RKO (cell line): ENCODE measurements around the gene NRK.
"Not testable (repeated sequence)": the region's sequence is repeated elsewhere in the genome, so short reads cannot be mapped to it uniquely, and the experiment has no call there.

Experiments used
- DNase-seq: peaks from one replicate; pipeline ENCODE4 v3.0.0-alpha.2; 2016; ENCODE audit warnings: low spot score

The NRK gene

GRCh38 chrX:105822138-105823091 is at the start of gene NRK:
TSS of gene NRK (plus strand) at chrX:105822539. CDS start at chrX:105822846, 307 bp downstream.
- DNase-seq = no peak

- no peak for DNase-seq
These were observed 48.5 kb upstream of the NRK start for GRCh38 chrX:105773801-105774200.

- DNase-seq = no peak
These were observed 46.7 kb upstream of the NRK start for GRCh38 chrX:105775679-105776078.

GRCh38 chrX:105781804-105782203 is 40.5 kb upstream of the NRK start:
- no peak for DNase-seq

GRCh38 chrX:105796877-105797276 is 25.5 kb upstream of the NRK start:
- DNase-seq = not testable (repeated sequence)

- DNase-seq = no peak
These were observed 18.4 kb upstream of the NRK start for GRCh38 chrX:105803891-105804290.

DNA sequence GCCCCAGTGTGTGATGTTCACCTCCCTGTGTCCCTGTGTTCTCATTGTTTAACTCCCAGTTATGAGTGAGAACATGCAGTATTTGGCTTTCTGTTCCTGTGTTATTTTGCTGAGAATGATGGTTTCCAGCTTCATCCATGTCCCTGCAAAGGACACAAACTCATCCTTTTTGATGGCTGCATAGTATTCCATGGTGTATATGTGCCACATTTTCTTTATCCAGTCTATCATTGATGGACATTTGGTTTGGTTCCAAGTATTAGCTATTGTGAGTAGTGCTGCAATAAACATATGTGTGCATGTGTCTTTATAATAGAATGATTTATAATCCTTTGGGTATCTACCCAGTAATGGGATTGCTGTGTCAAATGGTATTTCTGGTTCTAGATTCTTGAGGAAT is 16.7 kb upstream of the NRK start:
- not testable (repeated sequence) for DNase-seq

DNA sequence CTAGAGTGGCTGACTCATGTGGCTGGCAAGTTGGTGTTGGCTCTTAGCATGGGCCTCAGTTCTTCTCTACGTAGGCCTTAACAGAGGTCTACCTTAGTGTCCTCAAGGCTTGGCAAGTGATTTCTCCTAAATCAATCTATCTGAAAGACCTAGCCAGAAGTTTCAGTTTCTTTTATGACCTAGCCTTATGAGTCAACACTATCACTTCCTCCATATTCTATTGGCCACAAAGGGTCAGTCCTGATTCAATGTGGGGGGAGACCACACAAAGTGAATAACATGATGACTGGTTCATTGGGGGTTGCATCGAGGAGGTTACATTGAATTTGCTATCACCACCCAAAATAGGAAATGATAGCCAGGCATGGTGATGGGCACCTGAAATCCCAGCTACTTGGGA is 5.8 kb upstream of the NRK start:
- DNase-seq = no peak

DNA sequence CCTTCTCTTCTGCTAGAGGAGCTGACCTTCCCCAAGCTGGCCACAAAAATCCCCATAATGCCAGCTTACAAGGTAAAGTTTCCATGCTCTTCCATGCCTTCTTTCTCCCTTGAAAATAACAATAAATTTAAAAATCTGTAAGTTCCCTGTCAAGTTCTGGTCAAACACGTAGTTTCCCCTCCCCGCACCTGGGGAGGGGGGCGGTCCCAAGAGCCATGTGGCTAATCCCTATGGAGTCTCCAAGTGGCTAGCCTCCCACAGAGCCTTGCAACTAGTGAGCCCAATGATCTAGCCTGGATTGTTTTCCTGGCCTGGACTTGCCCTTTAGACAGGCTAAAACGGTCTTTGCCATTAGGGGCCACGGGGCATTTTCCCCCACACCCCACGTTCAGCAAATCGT is 2.1 kb upstream of the NRK start:
- no peak for DNase-seq

- no peak for DNase-seq
These were observed 743 bp upstream of the NRK start for GRCh38 chrX:105821471-105822121.

- no peak for DNase-seq
These were observed 735 bp downstream of the NRK start for GRCh38 chrX:105823092-105823455.

DNA sequence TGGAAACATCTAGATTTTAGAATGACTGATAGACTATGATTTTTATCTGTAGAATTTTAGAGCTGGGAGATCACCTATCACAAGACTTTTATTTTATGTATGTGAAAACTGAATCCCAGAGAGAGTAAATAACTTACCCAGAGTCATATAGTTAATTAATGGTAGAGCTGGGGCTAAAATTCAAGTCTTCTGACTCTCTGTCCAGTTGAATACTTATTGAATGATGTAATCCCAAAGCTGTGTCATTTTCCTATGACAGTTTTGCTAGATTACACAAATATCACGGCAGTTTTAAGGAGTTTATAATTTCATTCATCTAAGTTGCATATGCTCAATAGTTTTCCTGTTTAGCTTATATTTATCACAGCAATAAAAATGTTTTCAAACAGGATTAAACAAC is 6.7 kb downstream of the NRK start:
- DNase-seq = peak; percentile 5

- DNase-seq = peak; percentile 3
These were observed 14.9 kb downstream of the NRK start for GRCh38 chrX:105837232-105837631.

GRCh38 chrX:105845631-105846030 is 23.3 kb downstream of the NRK start:
- DNase-seq = no peak

DNA sequence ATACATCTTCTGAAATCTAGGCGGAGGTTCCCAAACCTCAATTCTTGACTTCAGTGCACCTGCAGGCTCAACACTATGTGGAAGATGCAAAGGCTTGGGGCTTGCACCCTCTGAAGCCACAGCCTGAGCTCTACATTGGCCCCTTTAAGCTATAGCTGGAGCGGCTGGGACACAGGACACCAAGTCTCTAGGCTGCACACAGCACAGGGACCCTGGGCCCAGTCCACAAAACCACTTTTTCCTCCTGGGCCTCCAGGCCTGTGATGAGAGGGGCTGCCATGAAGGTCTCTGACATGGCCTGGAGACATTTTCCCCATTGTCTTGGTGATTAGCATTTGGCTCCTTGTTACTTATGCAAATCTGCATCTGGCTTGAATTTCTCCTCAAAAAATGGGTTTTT is 27.8 kb downstream of the NRK start:
- DNase-seq = not testable (repeated sequence)

- no peak for DNase-seq
These were observed 43.4 kb downstream of the NRK start for GRCh38 chrX:105865709-105866108.

GRCh38 chrX:105869701-105870100 is 47.4 kb downstream of the NRK start:
- no peak for DNase-seq

DNA sequence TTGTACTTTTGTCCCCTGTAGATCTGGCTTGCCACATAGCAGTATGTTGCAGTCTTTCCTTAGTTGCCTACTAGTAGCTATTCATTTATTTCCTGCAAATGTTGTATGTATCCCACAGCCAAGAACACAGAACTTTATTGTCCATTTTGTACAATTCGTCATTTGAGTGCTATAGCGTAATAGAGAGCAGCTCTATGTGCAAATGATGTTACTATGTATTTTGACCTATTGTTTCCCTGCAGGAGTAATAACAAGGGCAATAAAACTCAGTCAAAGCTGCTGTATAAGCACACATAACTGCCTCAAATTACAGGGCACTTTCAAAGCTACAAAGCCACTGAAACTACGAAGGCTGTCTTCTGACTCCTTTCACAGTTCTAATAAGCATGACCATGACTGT is 48.1 kb downstream of the NRK start:
- no peak for DNase-seq

- DNase-seq = no peak
These were observed 50.6 kb downstream of the NRK start for GRCh38 chrX:105872941-105873340.

DNA sequence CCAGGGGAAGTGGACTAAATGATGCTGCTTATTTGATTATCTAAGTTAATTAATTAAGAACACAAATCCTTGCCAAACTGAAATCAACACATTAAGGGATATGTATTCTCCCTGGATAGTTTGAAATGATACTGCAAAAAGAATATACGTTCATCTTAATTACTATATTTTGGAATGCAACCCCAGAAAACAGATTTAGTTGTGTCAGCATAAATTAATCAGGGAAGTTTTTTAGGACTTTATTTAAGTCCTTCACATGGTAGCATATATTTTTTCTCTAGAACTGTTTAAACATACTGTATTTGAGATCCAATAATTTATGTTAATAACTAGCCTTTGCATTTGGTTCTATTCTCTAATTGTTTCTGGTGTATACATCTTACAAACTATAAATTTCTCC is 52.5 kb downstream of the NRK start:
- no peak for DNase-seq

- DNase-seq = peak; percentile 58
These were observed 54.3 kb downstream of the NRK start for GRCh38 chrX:105876658-105877057.

DNA sequence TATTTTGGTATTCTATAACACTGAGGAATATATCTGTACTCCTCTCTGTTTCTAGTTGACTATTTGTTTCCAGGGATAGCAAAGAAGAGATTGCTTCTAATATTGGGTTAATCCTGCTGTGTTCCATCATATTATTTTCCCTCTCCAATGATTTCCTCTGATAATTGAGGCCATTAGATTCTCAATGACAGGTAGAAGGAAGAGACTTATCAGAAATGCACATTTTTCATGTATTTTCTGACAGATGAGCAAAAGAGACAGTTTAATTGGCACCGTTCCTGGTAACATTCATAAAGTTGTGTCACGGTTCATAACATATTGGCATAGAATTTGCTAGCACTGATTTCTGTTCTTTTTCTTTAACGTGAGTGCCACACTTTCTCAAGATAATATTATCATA is 58.2 kb downstream of the NRK start:
- no peak for DNase-seq

DNA sequence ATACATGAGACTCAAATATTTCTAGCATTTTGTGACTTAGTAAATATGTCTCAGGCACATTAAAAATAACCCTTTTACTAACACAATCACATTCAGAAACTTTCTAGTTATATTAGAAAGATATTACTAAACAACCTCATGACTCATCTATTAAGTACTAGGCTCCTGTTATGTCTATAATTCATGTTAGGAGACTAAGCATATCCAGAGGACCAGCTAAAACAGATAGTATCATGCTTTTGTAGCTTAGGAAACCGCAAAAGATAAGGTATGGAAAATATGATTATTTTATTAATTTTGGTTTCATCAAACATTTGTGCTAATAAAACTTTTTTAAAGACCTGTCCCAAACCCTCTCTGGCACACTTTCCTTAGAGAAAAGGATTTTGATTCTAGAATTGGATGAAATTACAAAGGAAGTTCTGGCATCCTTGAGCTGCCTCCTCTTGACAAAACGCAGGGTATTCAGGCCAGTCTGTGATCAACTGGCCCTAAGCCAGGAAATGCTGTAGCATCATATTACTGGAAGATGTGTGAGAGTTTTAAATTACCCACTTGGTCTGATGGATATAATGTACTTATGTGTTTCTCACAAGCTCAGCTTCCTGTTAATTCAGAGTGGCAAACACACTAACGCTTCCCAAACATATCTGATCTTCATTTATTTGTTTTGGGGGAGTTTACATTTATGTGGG is 60.4 kb downstream of the NRK start:
- DNase-seq = no peak
